Heart right ventricle (tissue), 16 donors: ENCODE measurements around the gene ELP5. TPM values are rescaled to one million over a fixed set of nuclear protein-coding genes. Genes with fewer than 3 reads are reported as not detected.
A peak's percentile ranks its signal among the peaks of the same experiment; 100 is the strongest.

Experiments
- ATAC-seq, 8 donors: fragments of 200-7000 bp; cut with Tn5 transposase; one replicate each; pipeline ENCODE4 v1.9.1; 2020; ENCODE audit warnings: mild to moderate bottlenecking in 8 of 8, moderate library complexity in 8 of 8, moderate number of reproducible peaks in 1 of 8
- DNase-seq, 2 donors: peaks; one replicate each; pipeline ENCODE4 v3.0.0-alpha.2; 2020
- H3K27ac ChIP-seq, 10 donors: fragments of 200-600 bp; sonication (generic) in 2 of 10; one replicate each; pipeline versions ENCODE4 v1.5.0 to v1.8.0; 2020 to 2022; ENCODE audit warnings: mild to moderate bottlenecking in 3 of 10
- H3K27me3 ChIP-seq, 7 donors: fragments of 200-600 bp; one replicate each; pipeline ENCODE4 v1.8.0; 2021 to 2022; ENCODE audit warnings: mild to moderate bottlenecking in 2 of 7
- H3K36me3 ChIP-seq, 9 donors: fragments of 200-600 bp; sonication (generic) in 1 of 9; one replicate each; pipeline versions ENCODE4 v1.5.0 to v1.8.0; 2020 to 2022; ENCODE audit warnings: mild to moderate bottlenecking in 2 of 9
- H3K4me1 ChIP-seq, 9 donors: fragments of 200-600 bp; sonication (generic) in 1 of 9; one replicate each; pipeline versions ENCODE4 v1.5.0 to v1.8.0; 2020 to 2022; ENCODE audit warnings: mild to moderate bottlenecking in 4 of 9
- H3K4me3 ChIP-seq, 10 donors: fragments of 200-600 bp; sonication (generic) in 2 of 10; one replicate each; pipeline versions ENCODE4 v1.5.0 to v1.8.0; 2020 to 2022; ENCODE audit warnings: mild to moderate bottlenecking in 7 of 10, moderate library complexity in 2 of 10
- H3K9me3 ChIP-seq, 11 donors: fragments of 200-600 bp in 10 of 11; sonication (generic) in 2 of 11; one replicate each; pipeline versions ENCODE4 v1.5.0 to v1.8.0; 2013 to 2022; ENCODE audit warnings: mild to moderate bottlenecking in 2 of 11, control low read depth in 1 of 11, moderate library complexity in 1 of 11
- WGBS, 2 donors: extraction: QIAGEN DNeasy Blood & Tissue Kit; methylation state at CpG; one replicate each; pipeline ENCODE4 v1.1.7; 2013; ENCODE audit warnings: inconsistent platforms in 1 of 2; 5-methylcytosine and 5-hydroxymethylcytosine counted together
- intact Hi-C, 10 donors: fragments of 100-400 bp; cut with DNase I; formaldehyde crosslinking; loops; one replicate each; pipeline versions ENCODE4 v1.11.1 to v1.14.2; 2022
- polyA plus RNA-seq, 2 donors: library from polyadenylated mRNA; stranded (reverse); fragments of 200-250 nt; gene quantifications; one replicate each; pipeline ENCODE4 v1.2.3, GENCODE V29; 2013
- total RNA-seq, 10 donors: library from RNA; stranded (reverse); fragmentation: NEBNext Ultra II Directional in 3 of 10; extraction: Animal tissue kit (Norgen Biotek cat#: 25700) in 3 of 10; gene quantifications; one replicate each; pipeline versions ENCODE4 v1.2.1 to v1.2.4, GENCODE V29; 2021 to 2023
- TF ChIP-seq, protein P1 (sequence below), 9 donors: fragments of 200-600 bp; sonication (generic) in 2 of 9; IDR thresholded peaks; one replicate each; pipeline versions ENCODE4 v1.5.0 to v1.8.0; 2021 to 2022; ENCODE audit warnings: antibody characterized with exemption in 9 of 9, mild to moderate bottlenecking in 5 of 9, moderate library complexity in 1 of 9
- donor health status: Arrhythmogenic right ventricular cardiomyopathy.
- donor health status: ischemic (EF 13 %, LVEDD 7.1; RV severe dilation, severe dysfunction).
- donor health status: healthy with polysubstance abuse.
- donor health status: DM: no; HTN: yes; CAD: no.
- donor health status: DM: no; HTN: no; CAD: no.
- donor health status: ischemic (EF 25% LVEDD 6.9; RV normal size, moderate dysfunction).
- donor health status: ischemic (EF 25% LVEDD 5.7; RV mildly dilated, moderate dysfunction).
- donor health status: healthy.
- donor health status: DM: yes; HTN: yes; CAD: no.
- donor health status: Ischemic cardiomyopathy.
- donor health status: ischemic (EF 35%, LVEDD 5.7; RV mildly dilated, moderate dysfunction).
- donor health status: nonischemic (EF 11% LVEDD 7.7; RV severe dilation, severe dysfunction).
- donor health status: DM: yes; HTN: yes; CAD: no.
- donor health status: PGD.
- donor health status: ischemic (EF 29% LVEDD 5.4; RV normal size, mild dysfunction).
- donor health status: nonischemic (EF 23%, LVEDD 6.1; RV moderate dilation, normal function).

The ELP5 gene
- total and polyA plus RNA-seq, 12 donors = 29.0 to 110 (median 52.1) TPM

- DNase-seq = peak in 1 of 2 donors; percentile 54
- TF ChIP-seq, protein P1, sequence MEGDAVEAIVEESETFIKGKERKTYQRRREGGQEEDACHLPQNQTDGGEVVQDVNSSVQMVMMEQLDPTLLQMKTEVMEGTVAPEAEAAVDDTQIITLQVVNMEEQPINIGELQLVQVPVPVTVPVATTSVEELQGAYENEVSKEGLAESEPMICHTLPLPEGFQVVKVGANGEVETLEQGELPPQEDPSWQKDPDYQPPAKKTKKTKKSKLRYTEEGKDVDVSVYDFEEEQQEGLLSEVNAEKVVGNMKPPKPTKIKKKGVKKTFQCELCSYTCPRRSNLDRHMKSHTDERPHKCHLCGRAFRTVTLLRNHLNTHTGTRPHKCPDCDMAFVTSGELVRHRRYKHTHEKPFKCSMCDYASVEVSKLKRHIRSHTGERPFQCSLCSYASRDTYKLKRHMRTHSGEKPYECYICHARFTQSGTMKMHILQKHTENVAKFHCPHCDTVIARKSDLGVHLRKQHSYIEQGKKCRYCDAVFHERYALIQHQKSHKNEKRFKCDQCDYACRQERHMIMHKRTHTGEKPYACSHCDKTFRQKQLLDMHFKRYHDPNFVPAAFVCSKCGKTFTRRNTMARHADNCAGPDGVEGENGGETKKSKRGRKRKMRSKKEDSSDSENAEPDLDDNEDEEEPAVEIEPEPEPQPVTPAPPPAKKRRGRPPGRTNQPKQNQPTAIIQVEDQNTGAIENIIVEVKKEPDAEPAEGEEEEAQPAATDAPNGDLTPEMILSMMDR (IDR thresholded peaks at IDR 0.05) = no peak
- no peaks in the 10 kb centered on the region for H3K9me3 ChIP-seq
- WGBS, 2 donors = 8 to 17% methylated on average over 6 of the region's 6 CpGs
- intact Hi-C loops = loop anchor here in 4 of 10 donors (10.0 kb wide), 2 partner anchors 238 to 248 kb away; partner anchors contain the start of gene SLC16A11 (in 2 of the 4)
- peak in 3 of 8 donors; percentile 11 to 24 (median 17) for ATAC-seq
- peaks cover 0 to 3% (median 0%) of the 10 kb centered on the region in 9 donors for H3K36me3 ChIP-seq
- no peak overlapping the region for H3K4me3 ChIP-seq
- H3K4me1 ChIP-seq = peaks cover 21 to 70% (median 58%) of the 10 kb centered on the region in 9 donors
- H3K27me3 ChIP-seq = peaks cover 0 to 75% (median 39%) of the 10 kb centered on the region in 7 donors
- peak overlapping the region in 6 of 10 donors; percentile 7 to 55 (median 27) for H3K27ac ChIP-seq
These were observed 40.7 kb downstream of the ELP5 start for GRCh38 chr17:7292729-7293128.

DNA sequence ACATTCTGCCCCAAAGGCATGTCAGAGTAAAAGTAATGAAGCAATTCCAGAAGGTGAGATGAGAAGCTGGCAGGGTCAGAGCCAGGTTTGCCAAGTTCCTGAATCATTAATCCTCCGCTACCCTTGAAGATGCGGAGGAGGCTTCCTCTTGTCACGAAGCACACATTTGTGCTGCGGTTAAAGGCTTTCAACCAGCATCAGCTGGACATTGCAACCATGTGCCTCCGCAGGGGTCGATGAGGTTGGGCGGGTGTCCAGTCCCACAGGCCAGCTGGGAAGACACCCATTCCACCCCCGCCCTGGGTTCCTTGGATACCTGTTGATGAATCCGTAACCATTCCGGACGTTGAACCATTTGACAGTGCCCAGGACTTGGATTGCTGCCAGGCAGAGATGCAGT lies 41.1 kb downstream of the ELP5 start:
- TF ChIP-seq, protein P1 (IDR thresholded peaks at IDR 0.05) = no peak
- Histone ChIP-seq H3K27ac (peak overlapping the region in 5 of 10 donors; percentile 20 to 55 (median 28)), H3K36me3 (no peaks in the 10 kb centered on the region), H3K4me1 (peaks cover 21 to 70% (median 58%) of the 10 kb centered on the region in 9 donors), H3K4me3 (no peak overlapping the region), H3K27me3 (peaks cover 0 to 72% (median 39%) of the 10 kb centered on the region in 7 donors), H3K9me3 (no peaks in the 10 kb centered on the region)
- ATAC-seq (no peak), DNase-seq (no peak)
- 70 to 72% methylated on average over 11 of the region's 11 CpGs for WGBS, 2 donors
- intact Hi-C loops = loop anchor here in 4 of 10 donors (10.0 kb wide), 2 partner anchors 238 to 248 kb away; partner anchors contain the start of gene SLC16A11 (in 2 of the 4)

DNA sequence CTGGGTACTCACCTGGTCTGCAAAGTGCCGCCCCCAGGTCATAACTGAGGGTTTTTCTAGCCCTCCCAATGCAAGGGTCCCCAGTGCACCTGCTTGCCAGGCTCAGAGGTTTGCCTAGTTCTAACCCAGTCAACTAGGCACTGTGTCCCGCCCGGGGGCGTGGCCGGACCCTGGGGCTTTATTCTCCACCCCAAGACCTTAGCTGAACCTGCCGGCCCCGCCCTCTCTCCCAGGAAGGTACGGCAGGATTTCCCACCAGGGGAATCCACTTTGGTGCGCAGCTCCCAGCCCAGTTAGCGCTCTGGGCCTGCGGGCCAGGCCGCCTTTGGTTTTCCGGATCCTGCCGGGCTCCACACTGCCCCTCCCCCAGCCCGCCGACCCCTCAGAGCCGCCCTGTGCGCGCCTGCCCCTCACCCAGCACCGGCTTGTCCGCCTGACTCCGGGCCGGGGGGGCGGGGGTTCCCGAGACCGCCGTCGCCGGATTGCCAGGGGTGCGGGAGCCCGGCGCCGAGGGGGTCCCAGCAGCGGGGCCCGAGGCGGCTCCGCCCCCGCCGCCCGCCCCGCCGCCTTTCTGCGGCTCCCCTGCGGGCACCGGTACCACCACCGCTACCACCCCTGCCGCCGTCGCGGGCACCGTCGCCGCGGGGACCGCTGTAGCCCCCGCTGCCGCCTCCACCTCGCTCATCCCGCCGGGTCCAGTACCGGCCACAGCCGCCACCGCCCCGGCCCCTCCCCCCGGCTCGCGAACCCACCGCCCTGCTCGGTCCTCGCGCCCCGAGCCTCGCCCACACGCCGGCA lies 42.0 kb downstream of the ELP5 start:
- intact Hi-C loops = loop anchor here in 4 of 10 donors (10.0 kb wide), 2 partner anchors 239 to 249 kb away; partner anchors contain the start of gene SLC16A11 (in 2 of the 4)
- TF ChIP-seq, protein P1 (IDR thresholded peaks at IDR 0.05) = no peak
- WGBS, 2 donors = 4 to 5% methylated on average over 35 to 67 of the region's 75 CpGs
- H3K36me3 ChIP-seq = no peaks in the 10 kb centered on the region
- H3K27me3 ChIP-seq = peaks cover 0 to 72% (median 39%) of the 10 kb centered on the region in 7 donors
- H3K4me3 ChIP-seq = peak overlapping the region in 9 of 10 donors; percentile 13 to 45 (median 24)
- ATAC-seq = peak in 1 of 8 donors; percentile 1
- peak overlapping the region in 4 of 10 donors; percentile 25 to 55 (median 27) for H3K27ac ChIP-seq
- no peak for DNase-seq
- H3K9me3 ChIP-seq = no peaks in the 10 kb centered on the region
- H3K4me1 ChIP-seq = peaks cover 21 to 70% (median 58%) of the 10 kb centered on the region in 9 donors

DNA sequence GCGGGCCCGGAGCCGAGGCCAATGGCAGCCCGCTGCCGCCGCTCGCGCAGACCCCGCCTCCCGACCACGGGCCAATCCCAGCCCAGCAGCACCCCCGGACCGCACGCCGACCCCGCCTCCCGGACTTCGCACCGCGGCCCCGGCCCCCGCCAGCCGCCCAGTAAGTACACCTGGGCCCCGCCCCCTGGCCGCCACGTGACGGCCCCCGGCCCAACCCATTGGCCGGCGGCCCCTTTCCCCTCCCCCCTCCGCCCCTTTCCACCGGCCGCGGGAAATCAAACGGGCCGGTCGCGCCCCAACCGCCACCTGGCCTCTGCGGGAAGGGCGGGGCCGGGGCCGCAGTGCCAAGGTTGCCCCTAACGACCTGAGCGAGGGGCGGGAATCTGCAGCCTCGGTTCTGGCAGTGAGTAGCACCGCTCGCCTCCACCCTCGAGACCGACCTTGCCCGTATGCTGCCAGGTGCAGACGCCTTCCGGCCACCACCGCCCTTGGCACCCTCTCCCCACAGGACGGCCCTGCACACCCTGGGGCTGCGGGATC lies 42.7 kb downstream of the ELP5 start, which contains the start of gene YBX2:
Gene YBX2 (minus strand): TSS at position 26 of the 540 bp plus-strand sequence. CDS start 139 bp downstream, outside the sequence.
- intact Hi-C loops = loop anchor here in 7 of 10 donors (5.0 to 10.0 kb wide), 6 partner anchors 42 to 250 kb away; partner anchors contain the start of genes SLC16A11 (in 2 of the 7), CTDNEP1 (in 1 of the 7) and ELP5 (in 1 of the 7)
- DNase-seq = peak; percentile 66 to 75

More for the DNA sequence above, 42.7 kb downstream of the ELP5 start, which contains the start of gene YBX2:
- Histone ChIP-seq H3K4me1 (peaks cover 21 to 67% (median 58%) of the 10 kb centered on the region in 9 donors), H3K9me3 (no peaks in the 10 kb centered on the region), H3K4me3 (peak within 1 kb of the TSS in 9 of 10 donors; percentile 16 to 45 (median 25)), H3K27me3 (peaks cover 0 to 71% (median 38%) of the 10 kb centered on the region in 7 donors), H3K36me3 (no peaks in the 10 kb centered on the region), H3K27ac (peak within 1 kb of the TSS in 6 of 10 donors; percentile 45 to 84 (median 82))
- WGBS, 2 donors = 1 to 3% methylated on average over 30 to 51 of the region's 57 CpGs
- TF ChIP-seq, protein P1 (IDR thresholded peaks at IDR 0.05) = no peak
- peak; percentile 11 to 42 (median 30) for ATAC-seq
